ENCODE results near the gene ZC3HAV1L.
A peak's percentile ranks its signal among the peaks of the same experiment; 100 is the strongest.
"Not testable (repeated sequence)": the region's sequence is repeated elsewhere in the genome, so short reads cannot be mapped to it uniquely, and the experiment has no call there.

ZC3HAV1L gene

GRCh38 chr7:139029353-139029752 lies 6.5 kb downstream of the ZC3HAV1L start:
- Histone ChIP-seq H3K4me1 (ENCODE audit: control insufficient read depth, insufficient read depth, low read length) (no peaks in the 10 kb centered on the region), H3K9ac (ENCODE audit: low read length) (no peak overlapping the region), H3K4me3 (ENCODE audit: low read length) (no peak overlapping the region), H3K36me3 (ENCODE audit: control insufficient read depth, insufficient read depth, low read length) (peaks cover 13% of the 10 kb centered on the region), H3K27me3 (ENCODE audit: control insufficient read depth, insufficient read depth, low read length) (no peaks in the 10 kb centered on the region), H3K27ac (ENCODE audit: low read depth, low read length) (no peak overlapping the region)

GRCh38 chr7:139026551-139026950 lies 9.3 kb downstream of the ZC3HAV1L start:
- peaks cover 17% of the 10 kb centered on the region for H3K36me3 ChIP-seq (ENCODE audit: control insufficient read depth, insufficient read depth, low read length)
- no peaks in the 10 kb centered on the region for H3K27me3 ChIP-seq (ENCODE audit: control insufficient read depth, insufficient read depth, low read length)
- no peak overlapping the region for H3K9ac ChIP-seq (ENCODE audit: low read length)
- no peak overlapping the region for H3K4me3 ChIP-seq (ENCODE audit: low read length)
- no peaks in the 10 kb centered on the region for H3K4me1 ChIP-seq (ENCODE audit: control insufficient read depth, insufficient read depth, low read length)
- no peak overlapping the region for H3K27ac ChIP-seq (ENCODE audit: low read depth, low read length)

DNA sequence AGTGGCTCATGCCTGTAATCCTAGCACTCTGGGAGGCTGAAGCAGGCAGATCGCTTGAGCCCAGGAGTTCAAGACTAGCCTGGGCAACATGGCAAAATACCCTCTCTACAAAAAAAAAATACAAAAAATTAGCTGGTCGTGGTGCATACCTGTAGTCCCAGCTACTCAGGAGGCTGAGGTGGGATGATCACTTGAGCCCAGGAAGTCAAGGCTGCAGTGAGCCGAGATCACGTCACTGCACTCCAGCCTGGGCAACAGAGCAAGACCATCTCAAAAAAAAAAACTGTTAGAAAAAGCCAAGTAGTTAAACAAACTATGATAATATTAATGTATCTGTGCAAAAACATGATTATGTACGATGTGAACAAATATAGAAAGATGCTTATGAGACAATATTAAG lies 10.0 kb downstream of the ZC3HAV1L start:
- not testable (repeated sequence) for H3K9ac ChIP-seq (ENCODE audit: low read length); H3K27me3 ChIP-seq (ENCODE audit: control insufficient read depth, insufficient read depth, low read length); H3K27ac ChIP-seq (ENCODE audit: low read depth, low read length); H3K4me3 ChIP-seq (ENCODE audit: low read length); H3K4me1 ChIP-seq (ENCODE audit: control insufficient read depth, insufficient read depth, low read length)
- peaks cover 17% of the 10 kb centered on the region for H3K36me3 ChIP-seq (ENCODE audit: control insufficient read depth, insufficient read depth, low read length)

GRCh38 chr7:139023076-139023475 lies 12.8 kb downstream of the ZC3HAV1L start:
- H3K4me3 ChIP-seq (ENCODE audit: low read length), result no peak overlapping the region
- H3K9ac ChIP-seq (ENCODE audit: low read length), result no peak overlapping the region
- H3K36me3 ChIP-seq (ENCODE audit: control insufficient read depth, insufficient read depth, low read length), result peaks cover 10% of the 10 kb centered on the region
- no peaks in the 10 kb centered on the region for H3K27me3 ChIP-seq (ENCODE audit: control insufficient read depth, insufficient read depth, low read length)
- no peak overlapping the region for H3K27ac ChIP-seq (ENCODE audit: low read depth, low read length)
- H3K4me1 ChIP-seq (ENCODE audit: control insufficient read depth, insufficient read depth, low read length), result no peaks in the 10 kb centered on the region

DNA sequence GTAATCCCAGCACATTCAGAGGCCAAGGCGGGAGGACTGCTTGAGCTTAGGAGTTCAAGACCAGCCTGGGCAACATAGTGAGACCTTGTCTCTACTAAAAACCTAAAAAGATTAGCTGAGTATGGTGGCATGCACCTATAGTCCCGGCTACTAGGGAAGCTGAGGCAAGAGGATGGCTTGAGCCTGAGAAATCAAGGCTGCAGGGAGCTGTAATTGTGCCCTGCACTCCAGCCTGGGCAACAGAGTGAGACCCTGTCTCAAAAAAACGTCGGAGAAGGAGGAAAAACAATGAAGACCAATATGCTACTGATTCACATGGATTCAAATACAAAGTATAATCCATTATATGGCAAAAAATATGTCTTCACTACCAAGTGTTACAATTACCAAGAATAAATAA lies 13.6 kb downstream of the ZC3HAV1L start:
- no peak overlapping the region for H3K9ac ChIP-seq (ENCODE audit: low read length)
- no peak overlapping the region for H3K4me3 ChIP-seq (ENCODE audit: low read length)
- H3K4me1 ChIP-seq (ENCODE audit: control insufficient read depth, insufficient read depth, low read length), result no peaks in the 10 kb centered on the region
- H3K27ac ChIP-seq (ENCODE audit: low read depth, low read length), result no peak overlapping the region
- H3K27me3 ChIP-seq (ENCODE audit: control insufficient read depth, insufficient read depth, low read length), result no peaks in the 10 kb centered on the region
- peaks cover 10% of the 10 kb centered on the region for H3K36me3 ChIP-seq (ENCODE audit: control insufficient read depth, insufficient read depth, low read length)

DNA sequence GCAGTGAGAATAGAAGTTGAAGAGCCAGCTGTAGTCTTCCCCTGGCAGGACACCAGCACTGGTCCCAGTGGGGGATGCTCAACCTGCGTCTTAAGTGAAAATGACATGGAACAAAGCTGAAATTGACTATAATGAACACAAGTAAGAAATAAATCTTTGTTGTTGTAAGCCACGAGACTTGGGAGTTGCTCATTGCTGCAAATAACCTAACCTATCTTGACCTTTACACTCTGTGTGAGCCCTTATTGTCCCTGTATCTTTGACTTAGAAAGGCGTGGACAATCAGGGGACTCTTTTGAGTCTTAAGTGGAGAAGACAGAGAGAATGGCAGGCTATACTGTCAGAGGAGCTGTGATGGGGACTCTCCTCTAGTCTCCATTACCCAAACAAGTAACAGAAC lies 16.9 kb downstream of the ZC3HAV1L start:
- Histone ChIP-seq H3K27ac (ENCODE audit: low read depth, low read length) (no peak overlapping the region), H3K4me3 (ENCODE audit: low read length) (no peak overlapping the region), H3K9ac (ENCODE audit: low read length) (no peak overlapping the region), H3K27me3 (ENCODE audit: control insufficient read depth, insufficient read depth, low read length) (no peaks in the 10 kb centered on the region), H3K36me3 (ENCODE audit: control insufficient read depth, insufficient read depth, low read length) (peaks cover 5% of the 10 kb centered on the region), H3K4me1 (ENCODE audit: control insufficient read depth, insufficient read depth, low read length) (no peaks in the 10 kb centered on the region)

- Histone ChIP-seq H3K27ac (ENCODE audit: low read depth, low read length) (no peak overlapping the region), H3K36me3 (ENCODE audit: control insufficient read depth, insufficient read depth, low read length) (no peaks in the 10 kb centered on the region), H3K4me1 (ENCODE audit: control insufficient read depth, insufficient read depth, low read length) (no peaks in the 10 kb centered on the region), H3K9ac (ENCODE audit: low read length) (no peak overlapping the region), H3K27me3 (ENCODE audit: control insufficient read depth, insufficient read depth, low read length) (no peaks in the 10 kb centered on the region), H3K4me3 (ENCODE audit: low read length) (no peak overlapping the region)
Measured at GRCh38 chr7:139016931-139017511, 18.8 kb downstream of the ZC3HAV1L start.

- Histone ChIP-seq H3K9ac (ENCODE audit: low read length) (no peak overlapping the region), H3K36me3 (ENCODE audit: control insufficient read depth, insufficient read depth, low read length) (no peaks in the 10 kb centered on the region), H3K27ac (ENCODE audit: low read depth, low read length) (no peak overlapping the region), H3K4me1 (ENCODE audit: control insufficient read depth, insufficient read depth, low read length) (no peaks in the 10 kb centered on the region), H3K4me3 (ENCODE audit: low read length) (no peak overlapping the region), H3K27me3 (ENCODE audit: control insufficient read depth, insufficient read depth, low read length) (no peaks in the 10 kb centered on the region)
Measured at GRCh38 chr7:139011373-139011772, 24.5 kb downstream of the ZC3HAV1L start.

DNA sequence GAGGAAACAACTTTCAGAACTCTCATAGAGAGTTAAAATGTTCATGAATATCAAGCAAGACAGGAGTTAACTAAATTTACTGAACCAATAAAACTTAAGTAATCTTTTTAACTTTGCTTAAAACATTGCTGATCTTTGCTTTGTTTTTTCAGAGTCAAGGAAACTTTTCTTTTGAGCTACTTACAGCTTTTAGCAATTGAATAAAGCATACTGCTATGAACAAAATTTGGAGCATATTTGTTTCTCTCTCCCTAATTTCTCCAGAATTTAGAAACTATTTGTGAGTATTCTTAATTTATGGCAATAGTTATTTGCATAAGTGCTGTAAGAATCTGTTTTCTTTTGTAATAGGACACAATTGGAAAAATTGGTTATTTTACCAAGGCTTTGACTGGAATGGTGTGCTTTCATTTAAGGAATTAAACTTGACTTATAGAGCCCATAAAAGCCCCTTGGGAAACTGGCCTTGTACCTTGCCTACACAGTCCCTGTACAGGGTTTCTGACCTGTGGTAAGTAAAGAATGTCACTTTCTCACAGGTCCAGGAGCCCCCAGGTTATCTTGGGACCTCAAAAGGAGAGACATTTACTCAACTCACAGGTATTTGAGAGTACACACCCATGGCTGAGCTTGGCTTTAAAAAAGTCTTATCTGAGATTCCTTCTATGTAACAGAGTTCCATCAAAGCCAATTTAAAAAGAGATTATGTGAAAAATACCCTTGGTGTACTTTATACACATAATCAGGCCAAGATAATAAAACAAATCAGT lies 31.3 kb downstream of the ZC3HAV1L start:
- H3K36me3 ChIP-seq (ENCODE audit: control insufficient read depth, insufficient read depth, low read length), result no peaks in the 10 kb centered on the region
- no peak overlapping the region for H3K27ac ChIP-seq (ENCODE audit: low read depth, low read length)
- no peak overlapping the region for H3K4me3 ChIP-seq (ENCODE audit: low read length)
- H3K27me3 ChIP-seq (ENCODE audit: control insufficient read depth, insufficient read depth, low read length), result no peaks in the 10 kb centered on the region
- no peaks in the 10 kb centered on the region for H3K4me1 ChIP-seq (ENCODE audit: control insufficient read depth, insufficient read depth, low read length)
- H3K9ac ChIP-seq (ENCODE audit: low read length), result no peak overlapping the region

GRCh38 chr7:138999414-138999813 lies 36.4 kb downstream of the ZC3HAV1L start:
- Histone ChIP-seq H3K27me3 (ENCODE audit: control insufficient read depth, insufficient read depth, low read length) (no peaks in the 10 kb centered on the region), H3K4me3 (ENCODE audit: low read length) (no peak overlapping the region), H3K9ac (ENCODE audit: low read length) (no peak overlapping the region), H3K27ac (ENCODE audit: low read depth, low read length) (no peak overlapping the region), H3K36me3 (ENCODE audit: control insufficient read depth, insufficient read depth, low read length) (no peaks in the 10 kb centered on the region), H3K4me1 (ENCODE audit: control insufficient read depth, insufficient read depth, low read length) (no peaks in the 10 kb centered on the region)

GRCh38 chr7:138992052-138992531 lies 43.8 kb downstream of the ZC3HAV1L start:
- Histone ChIP-seq H3K36me3 (ENCODE audit: control insufficient read depth, insufficient read depth, low read length) (no peaks in the 10 kb centered on the region), H3K27ac (ENCODE audit: low read depth, low read length) (no peak overlapping the region)

DNA sequence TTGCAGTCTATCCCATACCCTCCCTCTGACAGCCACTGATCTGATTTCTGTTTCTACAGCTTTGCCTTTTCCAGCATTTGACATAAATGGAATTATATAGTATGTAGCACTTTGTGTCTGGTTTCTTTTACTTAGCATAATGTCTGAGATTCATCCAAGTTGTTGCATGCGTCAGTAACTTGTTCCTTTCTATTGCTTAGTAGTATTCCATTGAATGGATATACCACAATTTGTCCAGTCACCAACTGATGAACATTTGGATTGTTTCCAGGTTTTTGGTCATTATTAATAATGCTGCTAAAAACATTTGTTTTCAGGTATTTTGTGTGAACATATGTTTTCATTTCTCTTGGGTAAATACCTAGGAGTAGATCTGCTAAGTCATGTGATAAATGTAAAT lies 48.2 kb downstream of the ZC3HAV1L start:
- H3K4me3 ChIP-seq (ENCODE audit: low read length), result no peak overlapping the region
- H3K36me3 ChIP-seq (ENCODE audit: control insufficient read depth, insufficient read depth, low read length), result no peaks in the 10 kb centered on the region
- H3K27ac ChIP-seq (ENCODE audit: low read depth, low read length), result no peak overlapping the region
- no peak overlapping the region for H3K9ac ChIP-seq (ENCODE audit: low read length)
- no peaks in the 10 kb centered on the region for H3K4me1 ChIP-seq (ENCODE audit: control insufficient read depth, insufficient read depth, low read length)
- no peaks in the 10 kb centered on the region for H3K27me3 ChIP-seq (ENCODE audit: control insufficient read depth, insufficient read depth, low read length)

More at GRCh38 chr7:138992052-138992531, 43.8 kb downstream of the ZC3HAV1L start:
- H3K9ac ChIP-seq (ENCODE audit: low read length), result no peak overlapping the region
- H3K4me1 ChIP-seq (ENCODE audit: control insufficient read depth, insufficient read depth, low read length), result no peaks in the 10 kb centered on the region
- H3K4me3 ChIP-seq (ENCODE audit: low read length), result no peak overlapping the region
- no peaks in the 10 kb centered on the region for H3K27me3 ChIP-seq (ENCODE audit: control insufficient read depth, insufficient read depth, low read length)

DNA sequence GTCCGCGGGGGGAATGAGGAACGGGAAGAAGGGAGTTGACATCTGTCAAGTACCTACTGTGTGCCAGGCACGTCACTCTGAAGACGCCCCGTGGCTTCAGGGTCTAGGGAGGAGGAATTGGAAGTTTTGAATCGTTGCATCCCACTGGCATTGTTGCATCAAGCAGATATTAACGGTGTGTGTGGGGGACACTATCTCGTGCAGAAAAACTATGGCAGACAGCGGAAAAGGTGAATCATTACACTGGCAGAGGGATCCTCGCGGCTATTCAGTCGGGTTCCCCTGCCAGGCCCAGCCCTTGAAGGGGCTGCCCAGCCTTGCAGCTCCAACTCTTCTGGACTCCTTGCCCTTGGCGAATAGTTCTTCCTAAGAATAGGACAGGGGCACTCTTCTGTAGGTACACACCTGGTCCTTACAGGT lies 53.6 kb downstream of the ZC3HAV1L start:
- Histone ChIP-seq H3K36me3 (ENCODE audit: control insufficient read depth, insufficient read depth, low read length) (no peaks in the 10 kb centered on the region), H3K9ac (ENCODE audit: low read length) (no peak overlapping the region), H3K27me3 (ENCODE audit: control insufficient read depth, insufficient read depth, low read length) (no peaks in the 10 kb centered on the region), H3K27ac (ENCODE audit: low read depth, low read length) (no peak overlapping the region), H3K4me1 (ENCODE audit: control insufficient read depth, insufficient read depth, low read length) (peaks cover 7% of the 10 kb centered on the region), H3K4me3 (ENCODE audit: low read length) (peak overlapping the region; percentile 62)
